WTC11 (cell line): Measurements from ENCODE around the gene CD300H. TPM values are rescaled to one million over a fixed set of nuclear protein-coding genes. Genes with fewer than 3 reads are reported as not detected.

Experiments used
- ATAC-seq: fragments of 200-7000 bp; cut with Tn5 transposase; 2 replicates; pipeline ENCODE4 v1.10.0; 2021; ENCODE audit warnings: mild to moderate bottlenecking, moderate library complexity
- CTCF ChIA-PET: fragments of 300-600 bp; sonication (Branson Sonifier 250); formaldehyde crosslinking; loops from one replicate; lab custom pipeline; 2021; ENCODE audit warnings: antibody characterized with exemption; lab: Charles Lee
- POLR2A ChIA-PET: fragments of 350-600 bp; sonication (Branson Sonifier 250); formaldehyde crosslinking; loops from one replicate; lab custom pipeline; 2021; ENCODE audit warnings: antibody characterized with exemption; lab: Charles Lee
- DNase-seq: peaks from one replicate; pipeline ENCODE4 v3.0.0; 2021; ENCODE audit warnings: low spot score
- H3K27ac Mint-ChIP-seq: 2 replicates; pipeline ENCODE4 v1.8.0; 2021; ENCODE audit warnings: mixed read lengths
- H3K27me3 Mint-ChIP-seq: 2 replicates; pipeline ENCODE4 v1.8.0; 2021; ENCODE audit warnings: low read depth, mild to moderate bottlenecking, moderate library complexity, mixed read lengths
- H3K36me3 Mint-ChIP-seq: 2 replicates; pipeline ENCODE4 v1.8.0; 2021; ENCODE audit warnings: mixed read lengths
- H3K4me1 Mint-ChIP-seq: 2 replicates; pipeline ENCODE4 v1.8.0; 2022; ENCODE audit warnings: mixed read lengths
- H3K4me3 Mint-ChIP-seq: 2 replicates; pipeline ENCODE4 v1.8.0; 2021; ENCODE audit warnings: mild to moderate bottlenecking, moderate library complexity, mixed read lengths
- H3K9me3 Mint-ChIP-seq: 2 replicates; pipeline ENCODE4 v1.8.0; 2021; ENCODE audit warnings: mixed read lengths
- CBFB ChIP-seq: sonication (generic); formaldehyde crosslinking; IDR thresholded peaks from 2 replicates; pipeline ENCODE4 v1.8.1; 2022; ENCODE audit warnings: mild to moderate bottlenecking, low read depth, missing genetic modification reagents
- ESRRA ChIP-seq: sonication (generic); formaldehyde crosslinking; IDR thresholded peaks from 2 replicates; pipeline ENCODE4 v1.8.1; 2022; ENCODE audit warnings: mild to moderate bottlenecking, missing genetic modification reagents, borderline replicate concordance
- GRHL2 ChIP-seq: fragments of 250-450 bp; sonication (Bioruptor Pico); IDR thresholded peaks from 2 replicates; pipeline ENCODE4 v1.8.0; 2022; ENCODE audit warnings: mild to moderate bottlenecking, moderate library complexity; ENCODE audit not compliant: insufficient replicate concordance, severe bottlenecking
- IRF2 ChIP-seq: sonication (generic); formaldehyde crosslinking; IDR thresholded peaks from 2 replicates; pipeline ENCODE4 v1.8.0; 2022; ENCODE audit warnings: low read depth, missing genetic modification reagents, borderline replicate concordance
- JAZF1 ChIP-seq: fragments of 250-450 bp; sonication (Bioruptor Pico); IDR thresholded peaks from 2 replicates; pipeline ENCODE4 v1.9.0; 2021; ENCODE audit warnings: moderate library complexity, mild to moderate bottlenecking, inconsistent platforms
- NFATC4 ChIP-seq: fragments of 250-450 bp; sonication (Bioruptor Pico); IDR thresholded peaks from 2 replicates; pipeline ENCODE4 v1.9.0; 2021; ENCODE audit warnings: mild to moderate bottlenecking
- NFE2L1 ChIP-seq: sonication (generic); formaldehyde crosslinking; IDR thresholded peaks from 2 replicates; pipeline ENCODE4 v1.8.1; 2023; ENCODE audit warnings: missing genetic modification reagents
- NFYB ChIP-seq: sonication (generic); formaldehyde crosslinking; conservative IDR thresholded peaks from 2 replicates; pipeline ENCODE4 v1.8.0; 2022; ENCODE audit warnings: low read depth, missing genetic modification reagents
- OVOL2 ChIP-seq: fragments of 250-450 bp; sonication (Bioruptor Pico); IDR thresholded peaks from 2 replicates; pipeline ENCODE4 v1.9.0; 2021; ENCODE audit warnings: mild to moderate bottlenecking, borderline replicate concordance
- TP53 ChIP-seq: sonication (generic); formaldehyde crosslinking; IDR thresholded peaks from 2 replicates; pipeline ENCODE4 v1.8.1; 2023; ENCODE audit warnings: mild to moderate bottlenecking, missing genetic modification reagents
- ZNF219 ChIP-seq: sonication (generic); formaldehyde crosslinking; IDR thresholded peaks from 2 replicates; pipeline ENCODE4 v1.8.0; 2023; ENCODE audit warnings: missing genetic modification reagents, mild to moderate bottlenecking, borderline replicate concordance
- ZNF263 ChIP-seq: sonication (generic); formaldehyde crosslinking; IDR thresholded peaks from 2 replicates; pipeline ENCODE4 v1.8.1; 2022; ENCODE audit warnings: low read depth, mild to moderate bottlenecking, moderate library complexity, missing genetic modification reagents
- ZNF396 ChIP-seq: fragments of 250-450 bp; sonication (Bioruptor Pico); IDR thresholded peaks from 2 replicates; pipeline ENCODE4 v1.8.0; 2021; ENCODE audit warnings: mild to moderate bottlenecking, moderate library complexity, borderline replicate concordance
- ZNF416 ChIP-seq: fragments of 250-450 bp; sonication (Bioruptor Pico); IDR thresholded peaks from 2 replicates; pipeline ENCODE4 v1.9.0; 2021; ENCODE audit warnings: mild to moderate bottlenecking, inconsistent platforms
- total RNA-seq: library from RNA; stranded (reverse); gene quantifications from 3 replicates; pipeline ENCODE4 v1.2.3, GENCODE V29; 2021
- TF ChIP-seq, protein P1 (sequence below): fragments of 200-600 bp; IDR thresholded peaks from 2 replicates; pipeline ENCODE4 v1.8.0; 2022; ENCODE audit warnings: antibody characterized with exemption
- TF ChIP-seq, protein P2 (sequence below): fragments of 250-450 bp; sonication (Bioruptor Pico); conservative IDR thresholded peaks from 2 replicates; pipeline ENCODE4 v1.9.0; 2021; ENCODE audit warnings: mild to moderate bottlenecking
- TF ChIP-seq, protein P3 (sequence below): sonication (generic); formaldehyde crosslinking; IDR thresholded peaks from 2 replicates; pipeline ENCODE4 v1.8.1; 2022; ENCODE audit warnings: low read depth, missing genetic modification reagents, borderline replicate concordance
- TF ChIP-seq, protein P4 (sequence below): sonication (generic); formaldehyde crosslinking; IDR thresholded peaks from 2 replicates; pipeline ENCODE4 v1.8.0; 2023; ENCODE audit warnings: mild to moderate bottlenecking, missing genetic modification reagents

CD300H gene
- total RNA-seq, 1 experiment from 2014 or later: not detected

DNA sequence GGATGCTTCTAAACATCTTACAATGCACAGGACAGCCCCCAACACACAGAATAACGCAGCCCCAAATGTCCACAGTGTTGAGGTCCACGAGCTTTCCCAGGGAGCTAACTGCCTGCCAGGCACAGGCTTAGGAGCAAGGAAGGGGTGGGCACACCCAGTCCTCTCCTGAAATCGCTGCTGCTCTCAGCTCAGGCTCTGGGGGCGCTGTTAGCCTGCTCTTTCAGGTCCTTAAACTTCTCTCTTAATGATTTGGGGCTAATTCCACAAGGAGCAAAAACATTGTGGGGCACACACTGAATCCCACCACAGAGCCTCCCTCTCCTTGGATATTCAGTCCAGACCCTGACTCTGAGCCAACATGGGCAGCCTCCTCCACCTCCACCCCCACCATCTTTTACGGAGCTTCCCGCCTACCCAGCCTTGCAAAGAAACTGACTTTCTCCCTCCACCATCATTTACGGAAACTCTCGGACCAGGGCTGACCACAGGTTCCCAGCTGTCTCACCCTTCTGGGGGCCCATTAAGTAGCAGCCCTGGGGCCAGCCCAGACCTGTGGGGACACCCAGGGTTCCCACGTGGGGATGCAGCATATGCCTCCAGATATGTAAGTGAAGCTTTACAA, 1.1 kb downstream of the CD300H start:
- H3K27me3 Mint-ChIP-seq: peaks cover 18% of the 10 kb centered on the region
- H3K9me3 Mint-ChIP-seq: peaks cover 15% of the 10 kb centered on the region
- H3K4me3 Mint-ChIP-seq: no peak overlapping the region
- ChIA-PET POLR2A (interaction anchor here (0.9 kb wide), 1 partner anchor 46 kb away, joined by 3 read pairs; no protein-coding TSS in a partner anchor), CTCF (interaction anchor here (0.5 to 3.4 kb wide), 64 partner anchors 9 to 1355 kb away, joined by 3 to 37 read pairs (median 4); partner anchors contain the start of genes CD300LD, NAT9 and RAB37)
- DNase-seq (peak; percentile 82), ATAC-seq (peak; percentile 96)
- no peak overlapping the region for H3K27ac Mint-ChIP-seq
- no peaks in the 10 kb centered on the region for H3K36me3 Mint-ChIP-seq
- H3K4me1 Mint-ChIP-seq: peaks cover 7% of the 10 kb centered on the region; the same call in 1 of the 2 replicates
- TF ChIP-seq NFATC4 (CRISPR knock-in tag) (no peak), IRF2 (CRISPR knock-in tag) (no peak), NFE2L1 (CRISPR knock-in tag) (no peak)
- TF ChIP-seq, protein P1, sequence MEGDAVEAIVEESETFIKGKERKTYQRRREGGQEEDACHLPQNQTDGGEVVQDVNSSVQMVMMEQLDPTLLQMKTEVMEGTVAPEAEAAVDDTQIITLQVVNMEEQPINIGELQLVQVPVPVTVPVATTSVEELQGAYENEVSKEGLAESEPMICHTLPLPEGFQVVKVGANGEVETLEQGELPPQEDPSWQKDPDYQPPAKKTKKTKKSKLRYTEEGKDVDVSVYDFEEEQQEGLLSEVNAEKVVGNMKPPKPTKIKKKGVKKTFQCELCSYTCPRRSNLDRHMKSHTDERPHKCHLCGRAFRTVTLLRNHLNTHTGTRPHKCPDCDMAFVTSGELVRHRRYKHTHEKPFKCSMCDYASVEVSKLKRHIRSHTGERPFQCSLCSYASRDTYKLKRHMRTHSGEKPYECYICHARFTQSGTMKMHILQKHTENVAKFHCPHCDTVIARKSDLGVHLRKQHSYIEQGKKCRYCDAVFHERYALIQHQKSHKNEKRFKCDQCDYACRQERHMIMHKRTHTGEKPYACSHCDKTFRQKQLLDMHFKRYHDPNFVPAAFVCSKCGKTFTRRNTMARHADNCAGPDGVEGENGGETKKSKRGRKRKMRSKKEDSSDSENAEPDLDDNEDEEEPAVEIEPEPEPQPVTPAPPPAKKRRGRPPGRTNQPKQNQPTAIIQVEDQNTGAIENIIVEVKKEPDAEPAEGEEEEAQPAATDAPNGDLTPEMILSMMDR: peak; percentile 77

DNA sequence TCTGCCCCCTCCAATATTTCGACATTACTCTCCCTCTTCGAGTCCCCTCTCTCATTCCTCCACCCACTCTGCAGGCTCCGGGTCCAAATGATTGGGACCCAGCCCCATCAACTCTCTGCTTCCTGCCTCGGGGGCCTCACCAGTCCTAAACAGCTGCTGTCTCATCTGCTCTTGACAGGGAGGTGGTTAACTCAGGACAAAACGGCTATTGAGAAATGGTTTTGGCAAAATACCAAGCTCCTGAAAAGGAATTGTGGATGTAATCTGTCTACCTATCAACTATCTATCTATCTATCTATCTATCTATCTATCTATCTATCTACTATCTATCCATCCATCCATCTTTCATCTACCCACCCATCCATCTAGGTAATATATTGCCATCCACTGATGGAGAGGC, 2.2 kb downstream of the CD300H start:
- POLR2A ChIA-PET: no interaction called here

More for the DNA sequence above, 2.2 kb downstream of the CD300H start:
- no peaks in the 10 kb centered on the region for H3K36me3 Mint-ChIP-seq
- H3K27ac Mint-ChIP-seq: no peak overlapping the region
- ATAC-seq (no peak), DNase-seq (no peak)
- CTCF ChIA-PET: interaction anchor here (1.3 to 3.4 kb wide), 6 partner anchors 112 to 197 kb away, joined by 3 to 37 read pairs (median 19); partner anchors contain the start of gene RAB37
- peaks cover 29% of the 10 kb centered on the region for H3K27me3 Mint-ChIP-seq
- H3K4me3 Mint-ChIP-seq: no peak overlapping the region
- TF ChIP-seq ZNF219 (CRISPR knock-in tag) (no peak), NFE2L1 (CRISPR knock-in tag) (no peak), ZNF416 (no peak), JAZF1 (CRISPR knock-in tag) (no peak), ZNF263 (CRISPR knock-in tag) (no peak), TP53 (CRISPR knock-in tag) (no peak), CBFB (no peak), NFYB (CRISPR knock-in tag) (no peak), ESRRA (CRISPR knock-in tag) (no peak), ZNF396 (CRISPR knock-in tag) (no peak), OVOL2 (CRISPR knock-in tag) (no peak), GRHL2 (CRISPR knock-in tag) (no peak)
- TF ChIP-seq, protein P1: no peak
- TF ChIP-seq, protein P2, sequence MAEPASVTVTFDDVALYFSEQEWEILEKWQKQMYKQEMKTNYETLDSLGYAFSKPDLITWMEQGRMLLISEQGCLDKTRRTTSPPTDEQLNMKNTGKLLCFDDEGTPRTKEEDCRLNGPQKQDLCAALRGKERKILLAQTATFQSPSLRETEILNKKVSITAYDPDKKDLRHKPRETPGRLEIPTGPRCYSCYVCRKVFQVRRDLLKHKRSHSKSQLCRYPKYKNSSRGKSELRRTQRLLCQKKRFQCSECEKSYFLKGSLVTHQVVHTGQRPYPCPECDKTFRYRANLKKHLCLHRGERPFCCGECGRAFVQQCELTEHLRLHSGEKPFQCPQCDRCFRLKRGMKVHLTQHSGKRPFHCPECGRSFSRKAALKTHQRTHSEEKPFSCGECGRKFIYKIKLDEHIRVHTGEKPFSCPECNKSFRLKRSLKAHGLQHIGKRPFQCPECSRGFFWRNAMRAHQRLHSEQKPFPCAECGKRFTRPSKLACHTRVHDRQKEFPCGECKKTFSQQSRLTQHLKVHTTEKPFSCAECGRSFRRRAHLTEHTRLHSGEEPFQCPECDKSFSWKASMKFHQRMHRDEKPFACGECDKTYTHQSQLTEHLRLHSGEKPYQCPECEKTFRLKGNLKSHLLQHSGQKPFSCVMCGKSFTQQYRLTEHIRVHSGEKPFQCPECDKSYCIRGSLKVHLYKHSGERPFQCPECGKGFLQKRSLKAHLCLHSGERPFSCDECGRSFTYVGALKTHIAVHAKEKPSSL (CRISPR knock-in tag): no peak
- TF ChIP-seq, protein P3, sequence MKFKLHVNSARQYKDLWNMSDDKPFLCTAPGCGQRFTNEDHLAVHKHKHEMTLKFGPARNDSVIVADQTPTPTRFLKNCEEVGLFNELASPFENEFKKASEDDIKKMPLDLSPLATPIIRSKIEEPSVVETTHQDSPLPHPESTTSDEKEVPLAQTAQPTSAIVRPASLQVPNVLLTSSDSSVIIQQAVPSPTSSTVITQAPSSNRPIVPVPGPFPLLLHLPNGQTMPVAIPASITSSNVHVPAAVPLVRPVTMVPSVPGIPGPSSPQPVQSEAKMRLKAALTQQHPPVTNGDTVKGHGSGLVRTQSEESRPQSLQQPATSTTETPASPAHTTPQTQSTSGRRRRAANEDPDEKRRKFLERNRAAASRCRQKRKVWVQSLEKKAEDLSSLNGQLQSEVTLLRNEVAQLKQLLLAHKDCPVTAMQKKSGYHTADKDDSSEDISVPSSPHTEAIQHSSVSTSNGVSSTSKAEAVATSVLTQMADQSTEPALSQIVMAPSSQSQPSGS (CRISPR knock-in tag): no peak
- TF ChIP-seq, protein P4, sequence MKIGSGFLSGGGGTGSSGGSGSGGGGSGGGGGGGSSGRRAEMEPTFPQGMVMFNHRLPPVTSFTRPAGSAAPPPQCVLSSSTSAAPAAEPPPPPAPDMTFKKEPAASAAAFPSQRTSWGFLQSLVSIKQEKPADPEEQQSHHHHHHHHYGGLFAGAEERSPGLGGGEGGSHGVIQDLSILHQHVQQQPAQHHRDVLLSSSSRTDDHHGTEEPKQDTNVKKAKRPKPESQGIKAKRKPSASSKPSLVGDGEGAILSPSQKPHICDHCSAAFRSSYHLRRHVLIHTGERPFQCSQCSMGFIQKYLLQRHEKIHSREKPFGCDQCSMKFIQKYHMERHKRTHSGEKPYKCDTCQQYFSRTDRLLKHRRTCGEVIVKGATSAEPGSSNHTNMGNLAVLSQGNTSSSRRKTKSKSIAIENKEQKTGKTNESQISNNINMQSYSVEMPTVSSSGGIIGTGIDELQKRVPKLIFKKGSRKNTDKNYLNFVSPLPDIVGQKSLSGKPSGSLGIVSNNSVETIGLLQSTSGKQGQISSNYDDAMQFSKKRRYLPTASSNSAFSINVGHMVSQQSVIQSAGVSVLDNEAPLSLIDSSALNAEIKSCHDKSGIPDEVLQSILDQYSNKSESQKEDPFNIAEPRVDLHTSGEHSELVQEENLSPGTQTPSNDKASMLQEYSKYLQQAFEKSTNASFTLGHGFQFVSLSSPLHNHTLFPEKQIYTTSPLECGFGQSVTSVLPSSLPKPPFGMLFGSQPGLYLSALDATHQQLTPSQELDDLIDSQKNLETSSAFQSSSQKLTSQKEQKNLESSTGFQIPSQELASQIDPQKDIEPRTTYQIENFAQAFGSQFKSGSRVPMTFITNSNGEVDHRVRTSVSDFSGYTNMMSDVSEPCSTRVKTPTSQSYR: no peak
- H3K9me3 Mint-ChIP-seq: peaks cover 15% of the 10 kb centered on the region
- peaks cover 7% of the 10 kb centered on the region; the same call in 1 of the 2 replicates for H3K4me1 Mint-ChIP-seq
